A549 (cell line): Measurements from ENCODE around the gene ZNF747.

Source experiments
- CHD4 ChIP-seq: fragments of 200-600 bp; sonication (generic); IDR thresholded peaks from 2 replicates; pipeline ENCODE4 v1.6.1; 2016; ENCODE audit warnings: antibody characterized with exemption, mild to moderate bottlenecking, borderline replicate concordance
- ESRRA ChIP-seq: fragments of 150-350 bp; IDR thresholded peaks from 2 replicates; pipeline ENCODE4 v1.6.1; 2014; ENCODE audit warnings: mild to moderate bottlenecking, low read length, borderline replicate concordance
- POLR2A ChIP-seq: IDR thresholded peaks from 2 replicates; pipeline ENCODE4 v1.6.1; 2012; ENCODE audit warnings: mild to moderate bottlenecking, low read length
- RCOR1 ChIP-seq: fragments of 150-350 bp; IDR thresholded peaks from 2 replicates; pipeline ENCODE4 v1.6.1; 2014; ENCODE audit warnings: antibody characterized with exemption, low read length, low read depth
- RFX5 ChIP-seq: fragments of 450-650 bp; IDR thresholded peaks from 2 replicates; pipeline ENCODE4 v1.7.1; 2014; ENCODE audit warnings: antibody characterized with exemption, mild to moderate bottlenecking, moderate library complexity
- SMC3 ChIP-seq: fragments of >200 bp; sonication (Bioruptor Twin); formaldehyde crosslinking; IDR thresholded peaks from 3 replicates; pipeline ENCODE4 v1.6.1; 2018; ENCODE audit warnings: inconsistent platforms
- SREBF2 ChIP-seq: fragments of 450-650 bp; IDR thresholded peaks from 2 replicates; pipeline ENCODE4 v1.6.1; 2014; ENCODE audit warnings: mild to moderate bottlenecking, moderate library complexity
- TP53 ChIP-seq: fragments of 250-450 bp; sonication (Bioruptor Pico); IDR thresholded peaks from 2 replicates; pipeline ENCODE4 v1.5.0; 2021; ENCODE audit warnings: mild to moderate bottlenecking, moderate library complexity
- TF ChIP-seq, protein P1 (sequence below): fragments of >200 bp; sonication (Bioruptor Twin); formaldehyde crosslinking; IDR thresholded peaks from 3 replicates; pipeline ENCODE4 v1.5.1; 2016

DNA sequence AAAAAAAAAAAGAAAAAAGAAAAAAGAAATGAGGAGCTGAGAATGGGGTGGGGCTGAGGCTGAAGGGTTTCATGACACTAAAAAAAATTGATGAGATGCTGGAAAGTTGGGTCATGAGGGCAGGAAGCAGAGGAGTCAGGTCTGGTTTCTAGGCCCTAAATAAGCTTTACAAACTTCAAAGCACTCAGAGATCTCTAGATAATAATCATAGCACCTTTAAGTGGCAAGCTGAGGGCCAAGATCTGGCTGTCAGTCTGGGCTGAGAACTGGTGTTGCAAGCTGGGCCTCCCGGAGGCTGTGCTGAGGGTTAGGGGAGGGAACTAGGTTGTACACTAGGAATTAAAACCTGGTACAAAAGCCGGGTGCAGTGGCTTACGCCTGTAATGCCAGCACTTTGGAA lies 17.1 kb upstream of the ZNF747 start:
- no peak for TF ChIP-seq POLR2A
- TF ChIP-seq, protein P1, sequence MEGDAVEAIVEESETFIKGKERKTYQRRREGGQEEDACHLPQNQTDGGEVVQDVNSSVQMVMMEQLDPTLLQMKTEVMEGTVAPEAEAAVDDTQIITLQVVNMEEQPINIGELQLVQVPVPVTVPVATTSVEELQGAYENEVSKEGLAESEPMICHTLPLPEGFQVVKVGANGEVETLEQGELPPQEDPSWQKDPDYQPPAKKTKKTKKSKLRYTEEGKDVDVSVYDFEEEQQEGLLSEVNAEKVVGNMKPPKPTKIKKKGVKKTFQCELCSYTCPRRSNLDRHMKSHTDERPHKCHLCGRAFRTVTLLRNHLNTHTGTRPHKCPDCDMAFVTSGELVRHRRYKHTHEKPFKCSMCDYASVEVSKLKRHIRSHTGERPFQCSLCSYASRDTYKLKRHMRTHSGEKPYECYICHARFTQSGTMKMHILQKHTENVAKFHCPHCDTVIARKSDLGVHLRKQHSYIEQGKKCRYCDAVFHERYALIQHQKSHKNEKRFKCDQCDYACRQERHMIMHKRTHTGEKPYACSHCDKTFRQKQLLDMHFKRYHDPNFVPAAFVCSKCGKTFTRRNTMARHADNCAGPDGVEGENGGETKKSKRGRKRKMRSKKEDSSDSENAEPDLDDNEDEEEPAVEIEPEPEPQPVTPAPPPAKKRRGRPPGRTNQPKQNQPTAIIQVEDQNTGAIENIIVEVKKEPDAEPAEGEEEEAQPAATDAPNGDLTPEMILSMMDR = no peak
- TF ChIP-seq RCOR1 = no peak
- TF ChIP-seq TP53 (CRISPR knock-in tag) = no peak
- TF ChIP-seq RFX5 = no peak
- no peak for TF ChIP-seq SMC3
- TF ChIP-seq SREBF2 = no peak
- no peak for TF ChIP-seq CHD4
- TF ChIP-seq ESRRA = no peak
